H1 (cell line): ENCODE results near the gene PPARA. TPM values are rescaled to one million over a fixed set of nuclear protein-coding genes. Genes with fewer than 3 reads are reported as not detected.

Experiments
- GABPA ChIP-seq: IDR thresholded peaks from 2 replicates; pipeline ENCODE4 v1.6.1; 2011; ENCODE audit warnings: mild to moderate bottlenecking, low read length, moderate library complexity, borderline replicate concordance; ENCODE audit not compliant: insufficient read depth
- SP2 ChIP-seq: IDR thresholded peaks from 2 replicates; pipeline ENCODE4 v1.6.1; 2012; ENCODE audit warnings: mild to moderate bottlenecking, low read length, inconsistent platforms
- TBP ChIP-seq: IDR thresholded peaks from 2 replicates; pipeline ENCODE4 v1.6.1; 2011; ENCODE audit warnings: low read depth, low read length, improper control_type of control experiment
- polyA plus RNA-seq, 7 experiments: library from polyadenylated mRNA; depleted of rRNA in 3 of 7; stranded (reverse) in 5 of 7; unstranded in 2 of 7; fragments of >200 nt in 5 of 7; fragments of 200-250 nt in 2 of 7; gene quantifications; 1 replicate in 5 of 7; 2 replicates in 1 of 7; 4 replicates in 1 of 7; pipeline versions ENCODE4 v1.2.1 to v1.2.3, GENCODE V29; 2011 to 2013; ENCODE audit warnings: missing spikeins in 2 of 7, mixed read lengths in 2 of 7
- total RNA-seq: library from RNA; stranded (reverse); fragmentation: NEBNext Ultra II Directional; extraction: Animal tissue kit (Norgen Biotek cat#: 25700); gene quantifications from 2 replicates; pipeline ENCODE4 v1.2.1, GENCODE V29; 2021

The PPARA gene
- total and polyA plus RNA-seq, 2 of the 8 experiments (the other 6 are each of a cell fraction or from before 2014, with no cell fraction given): 3.1 to 8.2 TPM

DNA sequence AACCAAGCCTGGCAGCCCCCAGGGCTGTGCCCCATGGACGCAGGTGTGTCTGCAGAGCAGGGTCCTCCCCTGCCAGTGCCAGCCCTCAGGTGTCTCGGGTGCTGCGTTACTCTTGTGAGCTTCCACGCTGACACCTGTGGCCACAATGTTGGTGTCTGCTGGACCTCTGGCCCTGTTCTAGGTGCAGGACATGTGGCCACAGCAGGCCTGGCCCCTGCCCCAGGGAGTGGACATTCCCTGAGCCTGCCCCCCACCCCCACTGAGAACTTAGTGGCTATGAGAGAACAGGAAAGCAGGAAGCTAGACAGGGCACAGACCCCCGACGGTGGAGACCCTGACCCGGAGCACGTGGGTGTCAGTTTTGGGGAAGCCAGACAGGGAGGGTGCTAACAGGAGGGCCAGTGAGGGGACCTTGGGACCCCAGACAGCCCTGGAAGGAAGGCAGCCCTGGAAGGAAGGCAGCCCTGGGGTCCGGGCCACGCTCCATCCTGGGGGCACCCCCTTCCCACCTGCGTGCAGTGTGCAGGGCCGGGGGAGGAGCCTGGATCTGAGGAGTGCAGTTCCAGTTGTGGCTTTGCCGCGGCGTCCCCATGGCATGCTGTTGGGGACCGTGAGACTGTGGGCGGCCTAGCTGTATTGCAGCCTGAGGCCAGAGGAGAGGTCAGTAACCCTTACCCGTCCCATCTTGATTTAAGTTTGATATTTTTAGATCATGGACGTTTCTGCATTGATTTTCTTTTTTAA lies 43.9 kb upstream of the PPARA start (continued):
- TF ChIP-seq GABPA (no peak), TBP (no peak), SP2 (no peak)
